Motor neuron (in vitro differentiated cells): ENCODE measurements around the gene FASTKD2. TPM values are rescaled to one million over a fixed set of nuclear protein-coding genes. Genes with fewer than 3 reads are reported as not detected.

Experiments
- ATAC-seq, 8 experiments: fragments of 200-7000 bp; cut with Tn5 transposase; replicated peaks in 6 of 8; 2 replicates each; pipeline ENCODE4 v1.8.0; 2021; ENCODE audit warnings: mild to moderate bottlenecking in 8 of 8, moderate library complexity in 8 of 8
- H3K27ac ChIP-seq, 2 donors: fragments of 250-450 bp; sonication (Bioruptor Pico); 2 replicates each; pipeline ENCODE4 v1.9.0; 2021; ENCODE audit warnings: antibody characterized with exemption in 2 of 2, mild to moderate bottlenecking in 2 of 2, moderate library complexity in 1 of 2
- H3K4me1 ChIP-seq, 2 donors: fragments of 250-450 bp; sonication (Bioruptor Pico); replicated peaks in 1 of 2; 2 replicates each; pipeline ENCODE4 v1.6.1; 2021; ENCODE audit warnings: antibody characterized with exemption in 2 of 2, mild to moderate bottlenecking in 2 of 2, moderate library complexity in 1 of 2
- H3K4me3 ChIP-seq, 5 donors: fragments of 250-450 bp; sonication (Bioruptor Pico); 2 replicates each; pipeline ENCODE4 v1.9.0; 2021; ENCODE audit warnings: antibody characterized with exemption in 5 of 5, mild to moderate bottlenecking in 5 of 5, moderate library complexity in 4 of 5
- WGBS, 10 experiments: fragments of 450-650 bp; shearing (Covaris generic); methylation state at CpG; one replicate each; pipeline ENCODE4 v1.0.0; 2022; 5-methylcytosine and 5-hydroxymethylcytosine counted together
- in situ Hi-C, 9 experiments: fragments of 400-800 bp; cut with MboI; loops; one replicate each; pipeline ENCODE4 v1.15.0; 2021; ENCODE audit warnings: low sequenced_read_pairs in 9 of 9, low pct_unique_long_range_greater_than_20kb in 2 of 9; ENCODE audit not compliant: unreplicated experiment in 9 of 9
- total RNA-seq, 8 experiments: library from RNA; unstranded; fragments of 300-600 nt; gene quantifications; 2 replicates each; pipeline versions ENCODE4 v1.2.3 to v1.2.4, GENCODE V29; 2022

FASTKD2 gene
- total RNA-seq, 8 experiments from 2014 or later = 26.2 to 43.0 (median 32.9) TPM

GRCh38 chr2:206764673-206765241 is 649 bp upstream of the FASTKD2 start:
- 0 to 33% (median 14%) methylated on average over 2 to 8 of the region's 18 CpGs; no CpG with 5 or more reads in 1 of the 10 experiments for WGBS, 10 experiments
- H3K4me1 ChIP-seq = peaks cover 5 to 13% of the 10 kb centered on the region in 2 donors
- peak overlapping the region in 1 of 2 donors; percentile 8 for H3K27ac ChIP-seq
- peak in 1 of 8 experiments; percentile 59 for ATAC-seq
- H3K4me3 ChIP-seq = peak overlapping the region; percentile 59 to 99 (median 64)
- in situ Hi-C loops = loop anchor here in 2 of 9 experiments (25.0 kb wide), 1 partner anchor 202 kb away; no protein-coding TSS in a partner anchor

- peak overlapping the region; percentile 59 to 99 (median 64) for H3K4me3 ChIP-seq
- H3K27ac ChIP-seq = peak overlapping the region; percentile 84 to 92
- H3K4me1 ChIP-seq = peaks cover 5 to 13% of the 10 kb centered on the region in 2 donors
- in situ Hi-C loops = loop anchor here in 2 of 9 experiments (25.0 kb wide), 1 partner anchor 204 kb away; no protein-coding TSS in a partner anchor
- WGBS, 10 experiments = 26 to 63% (median 50%) methylated on average over 3 to 10 of the region's 12 CpGs
- ATAC-seq = no peak
Measured at GRCh38 chr2:206766057-206766930, 888 bp downstream of the FASTKD2 start.

DNA sequence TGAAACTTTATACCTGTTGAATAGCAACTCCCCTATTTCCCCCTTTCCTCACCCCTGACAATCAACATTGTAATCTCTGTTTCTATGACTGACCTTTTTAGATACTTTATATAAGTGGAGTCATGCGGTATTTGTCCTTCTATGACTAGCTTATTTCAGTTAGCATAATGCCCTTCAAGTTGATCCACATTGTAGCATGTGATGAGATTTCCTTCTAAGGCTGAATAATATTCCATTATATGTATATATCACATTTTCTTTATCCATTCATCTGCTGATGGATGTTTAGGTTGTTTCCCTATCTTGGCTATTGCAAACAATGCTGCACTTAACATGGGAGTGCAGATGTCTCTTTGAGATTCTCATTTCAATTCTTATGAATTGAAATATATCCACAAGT is 9.5 kb downstream of the FASTKD2 start:
- no peaks in the 10 kb centered on the region for H3K4me1 ChIP-seq
- in situ Hi-C loops = loop anchor here in 7 of 9 experiments (10.0 to 25.0 kb wide), 5 partner anchors 80 to 712 kb away; partner anchors contain the start of gene ADAM23 (in 1 of the 7)
- no peak overlapping the region for H3K4me3 ChIP-seq
- no peak for ATAC-seq
- WGBS, 10 experiments = 100% methylated on average over 1 of the region's 1 CpG; no CpG with 5 or more reads in 2 of the 10 experiments
- H3K27ac ChIP-seq = no peak overlapping the region

DNA sequence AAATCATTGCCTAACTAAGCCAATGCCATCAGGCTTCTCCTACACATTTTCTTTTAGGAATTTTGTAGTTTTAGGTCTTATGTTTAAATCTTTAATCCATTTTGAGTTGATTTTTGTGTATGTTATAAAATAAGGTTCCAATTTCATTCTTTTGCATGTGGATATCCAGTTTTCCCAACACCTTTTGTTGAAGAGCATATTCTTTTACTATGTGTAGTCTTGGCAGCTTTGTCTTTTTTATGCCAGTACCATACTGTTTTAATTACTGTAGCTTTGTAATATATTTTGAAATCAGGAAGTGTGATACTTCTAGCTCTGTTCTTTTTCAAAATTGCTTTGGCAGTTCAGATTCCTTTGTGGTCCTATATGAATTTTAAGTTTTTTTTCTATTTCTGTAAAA is 11.0 kb downstream of the FASTKD2 start:
- Histone ChIP-seq H3K4me1 (no peaks in the 10 kb centered on the region), H3K27ac (no peak overlapping the region), H3K4me3 (no peak overlapping the region)
- ATAC-seq = no peak
- in situ Hi-C loops = loop anchor here in 6 of 9 experiments (10.0 to 25.0 kb wide), 5 partner anchors 82 to 711 kb away; partner anchors contain the start of gene ADAM23 (in 1 of the 6)

DNA sequence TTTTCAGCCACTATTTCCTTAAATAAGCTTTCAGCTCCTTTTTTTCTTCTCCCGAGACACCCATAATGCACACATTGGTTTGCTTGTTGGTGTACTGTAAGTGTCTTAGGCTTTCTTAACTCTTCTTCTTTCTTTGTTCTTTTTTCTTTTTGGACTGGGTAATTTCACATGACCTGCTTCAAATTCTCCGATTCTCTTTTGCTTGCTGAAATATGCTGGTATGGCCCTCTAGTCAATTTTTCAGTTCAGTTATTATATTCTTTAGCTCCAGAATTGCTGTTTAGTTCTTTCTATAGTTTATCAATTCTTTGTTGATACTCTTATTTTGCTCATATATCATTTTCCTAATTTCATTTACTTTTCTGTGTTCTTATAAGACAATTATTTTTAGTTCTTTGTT is 15.3 kb downstream of the FASTKD2 start:
- 86 to 100% (median 96%) methylated on average over 1 to 2 of the region's 2 CpGs for WGBS, 10 experiments
- H3K4me1 ChIP-seq = no peaks in the 10 kb centered on the region
- ATAC-seq = no peak
- H3K27ac ChIP-seq = no peak overlapping the region
- in situ Hi-C loops = loop anchor here in 6 of 9 experiments (25.0 kb wide), 4 partner anchors 218 to 707 kb away; partner anchors contain the start of gene ADAM23 (in 1 of the 6)
- H3K4me3 ChIP-seq = no peak overlapping the region

DNA sequence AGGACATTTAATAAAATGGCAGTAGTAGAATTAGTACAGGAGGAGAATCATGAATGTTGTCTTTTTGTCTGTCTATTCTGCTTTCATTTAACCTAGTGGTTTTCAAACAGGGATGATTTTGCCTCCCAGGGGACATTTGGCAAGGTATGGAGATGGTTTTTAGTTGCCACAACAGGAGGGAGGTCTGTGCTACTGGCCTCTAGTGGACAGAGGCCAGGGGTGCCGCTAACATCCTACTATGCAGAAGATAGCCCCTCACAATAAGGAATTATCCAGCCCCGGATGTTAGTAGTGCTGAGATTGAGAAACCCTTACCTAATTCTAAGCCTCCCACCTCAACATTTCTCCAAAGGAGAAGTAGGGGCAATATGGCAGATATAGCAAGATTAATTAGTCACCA is 18.3 kb downstream of the FASTKD2 start:
- H3K4me1 ChIP-seq = no peaks in the 10 kb centered on the region
- peak in 2 of 8 experiments; percentile 29 to 49 for ATAC-seq
- WGBS, 10 experiments = 50 to 100% (median 90%) methylated on average over 1 to 2 of the region's 2 CpGs; no CpG with 5 or more reads in 5 of the 10 experiments
- H3K27ac ChIP-seq = no peak overlapping the region
- in situ Hi-C loops = loop anchor here in 6 of 9 experiments (25.0 kb wide), 4 partner anchors 221 to 704 kb away; partner anchors contain the start of gene ADAM23 (in 1 of the 6)
- no peak overlapping the region for H3K4me3 ChIP-seq

GRCh38 chr2:206784559-206785353 is 19.4 kb downstream of the FASTKD2 start:
- Histone ChIP-seq H3K4me1 (no peaks in the 10 kb centered on the region), H3K4me3 (no peak overlapping the region), H3K27ac (no peak overlapping the region)
- WGBS, 10 experiments = 85 to 100% (median 92%) methylated on average over 3 to 7 of the region's 7 CpGs; no CpG with 5 or more reads in 3 of the 10 experiments
- in situ Hi-C loops = loop anchor here in 6 of 9 experiments (25.0 kb wide), 4 partner anchors 222 to 703 kb away; partner anchors contain the start of gene ADAM23 (in 1 of the 6)
- ATAC-seq = no peak

- Histone ChIP-seq H3K4me3 (no peak overlapping the region), H3K27ac (no peak overlapping the region), H3K4me1 (no peaks in the 10 kb centered on the region)
- peak in 3 of 8 experiments; percentile 52 to 79 (median 66) for ATAC-seq
- in situ Hi-C loops = loop anchor here in 6 of 9 experiments (10.0 to 25.0 kb wide), 5 partner anchors 228 to 697 kb away; partner anchors contain the start of gene ADAM23 (in 1 of the 6)
- WGBS, 10 experiments = 0 to 100% (median 90%) methylated on average over 1 to 3 of the region's 3 CpGs
Measured at GRCh38 chr2:206790311-206790935, 25.0 kb downstream of the FASTKD2 start.

DNA sequence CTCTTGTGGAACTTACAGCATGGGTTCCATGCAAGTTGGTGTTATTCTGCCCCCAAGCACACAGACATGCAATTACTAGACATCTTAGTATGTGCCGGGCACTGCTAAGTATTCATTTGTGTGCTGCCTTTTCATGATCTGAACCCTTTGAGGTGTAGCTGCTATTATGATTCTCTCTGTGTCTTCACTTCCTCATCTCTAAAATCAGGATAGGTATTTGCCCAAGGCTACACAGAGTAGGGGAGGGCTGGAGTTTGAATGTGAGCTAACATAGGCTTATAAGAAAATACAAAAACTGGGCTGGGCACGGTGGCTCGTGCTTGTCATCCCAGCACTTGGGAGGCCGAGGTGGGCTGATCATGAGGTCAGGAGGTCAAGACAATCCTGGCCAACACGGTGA is 27.2 kb downstream of the FASTKD2 start:
- in situ Hi-C loops = loop anchor here in 6 of 9 experiments (10.0 to 25.0 kb wide), 5 partner anchors 230 to 695 kb away; partner anchors contain the start of gene ADAM23 (in 1 of the 6)
- Histone ChIP-seq H3K4me1 (no peaks in the 10 kb centered on the region), H3K4me3 (no peak overlapping the region), H3K27ac (no peak overlapping the region)
- ATAC-seq = no peak
- WGBS, 10 experiments = 75 to 100% (median 92%) methylated on average over 1 to 4 of the region's 5 CpGs; no CpG with 5 or more reads in 2 of the 10 experiments

DNA sequence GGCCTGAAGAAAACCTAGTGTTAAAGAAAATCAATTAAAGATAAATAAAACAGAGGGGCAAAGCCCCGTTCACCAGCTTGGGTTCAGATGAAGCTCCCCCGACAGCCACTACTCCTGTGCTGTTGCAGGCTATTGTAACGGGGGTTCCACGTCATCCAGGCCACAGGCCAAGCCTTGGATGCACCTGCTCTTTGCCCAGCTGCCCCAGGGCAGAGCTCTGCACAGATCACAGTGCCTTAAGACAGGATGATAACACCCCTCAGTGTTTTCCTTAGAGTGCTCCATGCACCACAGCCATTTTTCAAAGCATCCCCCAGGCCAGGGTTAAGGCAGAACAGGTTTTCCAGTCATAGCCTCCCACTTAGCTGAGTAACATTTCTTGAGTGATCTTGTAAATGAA is 32.0 kb downstream of the FASTKD2 start:
- Histone ChIP-seq H3K4me1 (peaks cover 6 to 15% of the 10 kb centered on the region in 2 donors), H3K27ac (no peak overlapping the region), H3K4me3 (no peak overlapping the region)
- in situ Hi-C loops = loop anchor here in 7 of 9 experiments (5.0 to 25.0 kb wide), 6 partner anchors 235 to 690 kb away; partner anchors contain the start of gene ADAM23 (in 1 of the 7)
- no peak for ATAC-seq
- 60 to 100% (median 100%) methylated on average over 1 to 4 of the region's 4 CpGs; no CpG with 5 or more reads in 3 of the 10 experiments for WGBS, 10 experiments

DNA sequence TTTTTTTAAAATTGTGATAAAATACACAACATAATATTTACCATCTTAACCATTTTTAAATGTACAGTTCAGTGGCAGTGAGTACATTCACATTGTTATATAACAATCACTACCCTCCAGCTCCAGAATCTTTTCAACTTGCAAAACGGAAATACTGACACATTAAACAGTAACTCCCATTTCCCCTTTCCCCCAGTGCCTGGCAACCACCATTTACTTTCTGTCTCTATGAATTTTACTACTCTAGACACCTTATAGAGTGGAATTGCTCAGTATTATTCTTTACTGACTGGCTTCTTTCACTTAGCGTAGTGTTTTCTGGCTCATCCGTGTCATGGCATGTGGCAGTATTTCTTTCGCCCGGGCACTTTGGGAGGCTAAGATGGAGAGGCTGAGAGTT is 32.6 kb downstream of the FASTKD2 start:
- 63 to 100% (median 95%) methylated on average over 1 to 5 of the region's 5 CpGs; no CpG with 5 or more reads in 1 of the 10 experiments for whole genome bisulfite sequencing, 10 experiments
- in situ Hi-C loops = loop anchor here in 7 of 9 experiments (5.0 to 25.0 kb wide), 6 partner anchors 236 to 689 kb away; partner anchors contain the start of gene ADAM23 (in 1 of the 7)
- Histone ChIP-seq H3K4me3 (no peak overlapping the region), H3K4me1 (peaks cover 6 to 15% of the 10 kb centered on the region in 2 donors), H3K27ac (no peak overlapping the region)
- ATAC-seq = no peak
